HepG2 (cell line): ENCODE measurements around the gene TMEM232. TPM values are rescaled to one million over a fixed set of nuclear protein-coding genes. Genes with fewer than 3 reads are reported as not detected.

Experiments used
- ATAC-seq: fragments of 200-7000 bp; cut with Tn5 transposase; 3 replicates; pipeline ENCODE4 v1.9.1; 2020; ENCODE audit warnings: mild to moderate bottlenecking, moderate library complexity
- BruUV-seq: library from RNA; stranded (reverse); fragments of 400-500 nt; replicated peaks from 2 replicates; lab custom pipeline; 2021; lab: Mats Ljungman, UMichigan
- CTCF ChIA-PET: fragments of 300-600 bp; formaldehyde crosslinking; extraction: SDS; loops from one replicate; lab custom pipeline; 2021; ENCODE audit warnings: low total read pairs, inconsistent platforms, low intra/inter-chr PET ratio; lab: Yijun Ruan, JAX
- POLR2A ChIA-PET: fragments of 350-600 bp; sonication (Branson Sonifier 250); formaldehyde crosslinking; loops from one replicate; lab custom pipeline; 2020; ENCODE audit warnings: antibody characterized with exemption, inconsistent platforms; lab: Yijun Ruan, JAX
- DNase-seq: peaks from one replicate; pipeline ENCODE4 v3.0.0-alpha.2; 2015; ENCODE audit warnings: low spot score
- FAIRE-seq: peaks from 3 replicates; lab custom pipeline; 2011; peaks lifted over from hg19 to GRCh38; lab: Jason Lieb, UNC
- H2AFZ ChIP-seq: one replicate; pipeline ENCODE4 v1.6.1; 2011; ENCODE audit warnings: low read length, inconsistent platforms
- H3K27ac ChIP-seq: fragments of 300-600 bp; 3 replicates; pipeline ENCODE4 v1.8.0; 2011; ENCODE audit warnings: mixed run types, mild to moderate bottlenecking, mixed read lengths, low read length, inconsistent platforms; ENCODE audit not compliant: insufficient read depth; ENCODE audit errors: extremely low read length
- H3K27me3 ChIP-seq, 2 experiments: fragments of 200-600 bp in 1 of 2; 2 replicates in 1 of 2; 3 replicates in 1 of 2; pipeline versions ENCODE4 v1.6.0 to v1.8.0; 2011; ENCODE audit warnings: low read length in 2 of 2, mild to moderate bottlenecking in 2 of 2, moderate library complexity in 2 of 2, inconsistent platforms in 1 of 2; ENCODE audit not compliant: insufficient read depth in 2 of 2, control insufficient read depth in 1 of 2
- H3K36me3 ChIP-seq, 2 experiments: fragments of 200-600 bp in 1 of 2; replicated peaks in 1 of 2; 2 replicates in 1 of 2; 3 replicates in 1 of 2; pipeline versions ENCODE4 v1.5.1 to v1.8.0; 2011; ENCODE audit warnings: low read length in 2 of 2, inconsistent platforms in 1 of 2; ENCODE audit not compliant: insufficient read depth in 2 of 2, control insufficient read depth in 1 of 2
- H3K4me1 ChIP-seq: 2 replicates; pipeline ENCODE4 v1.5.1; 2012; ENCODE audit warnings: low read length, inconsistent platforms; ENCODE audit not compliant: insufficient read depth
- H3K4me2 ChIP-seq: 2 replicates; pipeline ENCODE4 v1.6.0; 2011; ENCODE audit warnings: low read depth, low read length, inconsistent platforms
- H3K4me3 ChIP-seq, 3 experiments: fragments of 200-600 bp in 1 of 3; sonication (generic), shearing (Covaris generic) in 1 of 3; replicated peaks in 1 of 3; 2 replicates each; pipeline ENCODE4 v1.5.1; 2011 to 2016; ENCODE audit warnings: low read length in 3 of 3, inconsistent platforms in 2 of 3, low read depth in 2 of 3, mild to moderate bottlenecking in 2 of 3, control low read depth in 1 of 3, mixed read lengths in 1 of 3; ENCODE audit not compliant: insufficient read depth in 1 of 3
- H3K79me2 ChIP-seq: one replicate; pipeline ENCODE4 v1.6.1; 2011; ENCODE audit warnings: low read length, inconsistent platforms; ENCODE audit not compliant: insufficient read depth
- H3K9ac ChIP-seq: 2 replicates; pipeline ENCODE4 v1.6.0; 2011; ENCODE audit warnings: mild to moderate bottlenecking, low read depth, low read length, inconsistent platforms; ENCODE audit not compliant: insufficient read depth
- H3K9me3 ChIP-seq: 2 replicates; pipeline ENCODE4 v1.5.1; 2012; ENCODE audit warnings: mild to moderate bottlenecking, low read length
- H4K20me1 ChIP-seq: 2 replicates; pipeline ENCODE4 v1.6.0; 2011; ENCODE audit warnings: inconsistent platforms, mild to moderate bottlenecking, low read length, moderate library complexity; ENCODE audit not compliant: insufficient read depth
- ARNT ChIP-seq: fragments of 450-650 bp; IDR thresholded peaks from 2 replicates; pipeline ENCODE4 v1.6.1; 2017
- CCAR2 ChIP-seq: fragments of 200-400 bp; formaldehyde crosslinking; optimal IDR thresholded peaks from 2 replicates; pipeline ENCODE3; 2018; ENCODE audit warnings: low read depth, mild to moderate bottlenecking, low read length, moderate library complexity
- DMAP1 ChIP-seq: IDR thresholded peaks from 2 replicates; pipeline ENCODE4 v1.6.1; 2016
- DNMT1 ChIP-seq: sonication (generic); formaldehyde crosslinking; IDR thresholded peaks from 2 replicates; pipeline ENCODE4 v1.5.1; 2020; ENCODE audit warnings: mild to moderate bottlenecking, missing genetic modification reagents
- HHEX ChIP-seq: IDR thresholded peaks from 2 replicates; pipeline ENCODE4 v1.6.1; 2016; ENCODE audit warnings: control low read depth
- KLF16 ChIP-seq, 2 experiments: sonication (generic) in 1 of 2; formaldehyde crosslinking in 1 of 2; IDR thresholded peaks; 2 replicates each; pipeline versions ENCODE4 v1.6.1 to v1.8.0; 2016 to 2023; ENCODE audit warnings: missing genetic modification reagents in 2 of 2, missing compliant biosample characterization in 1 of 2
- MED13 ChIP-seq: sonication (generic); formaldehyde crosslinking; IDR thresholded peaks from 2 replicates; pipeline ENCODE4 v1.5.0; 2020; ENCODE audit warnings: missing genetic modification reagents
- PAWR ChIP-seq: sonication (generic); formaldehyde crosslinking; IDR thresholded peaks from 2 replicates; pipeline ENCODE4 v1.4.0; 2020; ENCODE audit warnings: missing genetic modification reagents, mild to moderate bottlenecking, borderline replicate concordance
- SETDB1 ChIP-seq: sonication (generic); formaldehyde crosslinking; IDR thresholded peaks from 2 replicates; pipeline ENCODE4 v1.5.1; 2020; ENCODE audit warnings: missing genetic modification reagents, mild to moderate bottlenecking, borderline replicate concordance
- SMAD9 ChIP-seq: sonication (generic); formaldehyde crosslinking; IDR thresholded peaks from 2 replicates; pipeline ENCODE4 v1.5.1; 2020; ENCODE audit warnings: mild to moderate bottlenecking, missing genetic modification reagents
- ZMYM2 ChIP-seq: sonication (generic); formaldehyde crosslinking; IDR thresholded peaks from 2 replicates; pipeline ENCODE4 v1.8.0; 2022; ENCODE audit warnings: mild to moderate bottlenecking, missing genetic modification reagents
- ZNF253 ChIP-seq: sonication (generic); formaldehyde crosslinking; IDR thresholded peaks from 2 replicates; pipeline ENCODE4 v1.8.0; 2022; ENCODE audit warnings: mild to moderate bottlenecking, missing genetic modification reagents, borderline replicate concordance
- ZNF768 ChIP-seq: sonication (generic); formaldehyde crosslinking; IDR thresholded peaks from 2 replicates; pipeline ENCODE4 v1.4.0; 2020; ENCODE audit warnings: missing genetic modification reagents
- WGBS: methylation state at CpG from one replicate; pipeline ENCODE4 v1.1.6; 2017; ENCODE audit warnings: low lambda C conversion rate; 5-methylcytosine and 5-hydroxymethylcytosine counted together
- in situ Hi-C: cut with HindIII; loops from 2 replicates; pipeline ENCODE4 v1.10.0; 2017; ENCODE audit warnings: low pct_unique_long_range_greater_than_20kb; ENCODE audit not compliant: extremely low pct_ligation_motif_present
- intact Hi-C: fragments of 100-400 bp; cut with micrococcal nuclease; formaldehyde crosslinking; loops from one replicate; pipeline ENCODE4 v1.10.0; 2022; ENCODE audit not compliant: unreplicated experiment
- polyA plus RNA-seq, 8 experiments: library from polyadenylated mRNA; depleted of rRNA in 3 of 8; stranded (reverse) in 7 of 8; unstranded in 1 of 8; fragments of >200 nt; fragmentation: Illumina TruSeq in 4 of 8; extraction: Trizol in 4 of 8; gene quantifications; 2 replicates each; pipeline versions ENCODE4 v1.2.1 to v1.2.3, GENCODE V29; 2011 to 2016; ENCODE audit warnings: low read depth in 4 of 8, missing spikeins in 1 of 8, mixed read lengths in 1 of 8; ENCODE audit not compliant: insufficient read depth in 1 of 8
- total RNA-seq, 5 experiments: library from RNA; depleted of rRNA; stranded (reverse); fragments of >200 nt; fragmentation: Illumina TruSeq; extraction: Trizol; gene quantifications; 2 replicates each; pipeline ENCODE4 v1.2.3, GENCODE V29; 2016; ENCODE audit warnings: low read depth in 1 of 5
- TF ChIP-seq, protein P1 (sequence below): sonication (generic); formaldehyde crosslinking; conservative IDR thresholded peaks from 2 replicates; pipeline ENCODE4 v1.8.0; 2022; ENCODE audit warnings: mild to moderate bottlenecking, moderate library complexity, missing genetic modification reagents
- TF ChIP-seq, protein P2 (sequence below): sonication (generic); formaldehyde crosslinking; conservative IDR thresholded peaks from 2 replicates; pipeline ENCODE4 v1.8.0; 2022; ENCODE audit warnings: low read depth, missing genetic modification reagents

TMEM232 gene
- total and polyA plus RNA-seq, 2 of the 13 experiments (the other 11 are each of a cell fraction or from before 2014, with no cell fraction given), result 0.29 to 0.71 TPM

DNA sequence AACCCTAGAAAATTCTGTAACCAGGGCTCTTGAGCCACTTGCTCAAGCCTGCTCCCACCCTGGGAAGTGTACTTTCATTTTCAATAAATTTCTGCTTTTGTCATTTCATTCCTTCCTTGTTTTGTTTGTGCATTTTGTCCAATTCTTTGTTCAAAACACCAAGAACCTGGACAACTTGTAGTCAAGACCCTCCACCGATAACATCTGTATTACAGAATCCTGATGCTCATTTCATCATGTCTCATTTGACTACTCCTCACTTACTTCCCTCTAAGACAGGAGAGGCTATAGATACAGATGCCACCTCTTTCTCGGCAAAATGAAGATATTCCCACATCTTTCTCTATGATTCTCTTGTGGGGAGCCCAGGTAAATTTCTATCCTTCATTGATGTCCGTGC, 183.5 kb downstream of the TMEM232 start:
- intact Hi-C loops (no loop called here), in situ Hi-C loops (no loop called here)
- H3K27me3 ChIP-seq, result no peaks in the 10 kb centered on the region
- no peaks in the 10 kb centered on the region for H3K9me3 ChIP-seq
- DNase-seq (no peak), FAIRE-seq (no peak), ATAC-seq (no peak)
- H3K4me1 ChIP-seq, result no peaks in the 10 kb centered on the region
- no peaks in the 10 kb centered on the region for H3K36me3 ChIP-seq
- ChIA-PET POLR2A (no interaction called here), CTCF (no interaction called here)
- H4K20me1 ChIP-seq, result no peaks in the 10 kb centered on the region
- H3K9ac ChIP-seq, result no peak overlapping the region
- H3K4me3 ChIP-seq, result no peak overlapping the region
- TF ChIP-seq DNMT1 (CRISPR knock-in tag) (no peak), KLF16 (CRISPR knock-in tag; IDR thresholded peaks at IDR 0.05) (no peak), ZMYM2 (CRISPR knock-in tag) (no peak), PAWR (no peak), ARNT (no peak), ZNF768 (CRISPR knock-in tag) (no peak)
- no peak overlapping the region for H3K4me2 ChIP-seq
- no peaks in the 10 kb centered on the region for H3K79me2 ChIP-seq
- 11% methylated on average over 3 of the region's 3 CpGs for WGBS
- BruUV-seq, result no TSS peak
- no peak overlapping the region for H2AFZ ChIP-seq
- H3K27ac ChIP-seq, result no peak overlapping the region

- DNase-seq (no peak), ATAC-seq (no peak), FAIRE-seq (no peak)
- ChIA-PET POLR2A (no interaction called here), CTCF (no interaction called here)
- Histone ChIP-seq H3K9ac (no peak overlapping the region), H2AFZ (no peak overlapping the region), H3K27ac (no peak overlapping the region), H3K27me3 (no peaks in the 10 kb centered on the region), H4K20me1 (no peaks in the 10 kb centered on the region), H3K79me2 (no peaks in the 10 kb centered on the region), H3K9me3 (no peaks in the 10 kb centered on the region), H3K4me1 (no peaks in the 10 kb centered on the region), H3K36me3 (no peaks in the 10 kb centered on the region), H3K4me2 (no peak overlapping the region), H3K4me3 (no peak overlapping the region)
- intact Hi-C loops, result no loop called here
- in situ Hi-C loops, result no loop called here
- BruUV-seq, result no TSS peak
- WGBS, result 14% methylated on average over 6 of the region's 6 CpGs
- no peak for TF ChIP-seq HHEX (CRISPR knock-in tag)
- TF ChIP-seq SMAD9 (CRISPR knock-in tag), result no peak
- no peak for TF ChIP-seq CCAR2
- no peak for TF ChIP-seq ZNF253
- no peak for TF ChIP-seq MED13 (CRISPR knock-in tag)
- TF ChIP-seq, protein P1, sequence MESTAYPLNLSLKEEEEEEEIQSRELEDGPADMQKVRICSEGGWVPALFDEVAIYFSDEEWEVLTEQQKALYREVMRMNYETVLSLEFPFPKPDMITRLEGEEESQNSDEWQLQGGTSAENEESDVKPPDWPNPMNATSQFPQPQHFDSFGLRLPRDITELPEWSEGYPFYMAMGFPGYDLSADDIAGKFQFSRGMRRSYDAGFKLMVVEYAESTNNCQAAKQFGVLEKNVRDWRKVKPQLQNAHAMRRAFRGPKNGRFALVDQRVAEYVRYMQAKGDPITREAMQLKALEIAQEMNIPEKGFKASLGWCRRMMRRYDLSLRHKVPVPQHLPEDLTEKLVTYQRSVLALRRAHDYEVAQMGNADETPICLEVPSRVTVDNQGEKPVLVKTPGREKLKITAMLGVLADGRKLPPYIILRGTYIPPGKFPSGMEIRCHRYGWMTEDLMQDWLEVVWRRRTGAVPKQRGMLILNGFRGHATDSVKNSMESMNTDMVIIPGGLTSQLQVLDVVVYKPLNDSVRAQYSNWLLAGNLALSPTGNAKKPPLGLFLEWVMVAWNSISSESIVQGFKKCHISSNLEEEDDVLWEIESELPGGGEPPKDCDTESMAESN (CRISPR knock-in tag), result no peak
- TF ChIP-seq, protein P2, sequence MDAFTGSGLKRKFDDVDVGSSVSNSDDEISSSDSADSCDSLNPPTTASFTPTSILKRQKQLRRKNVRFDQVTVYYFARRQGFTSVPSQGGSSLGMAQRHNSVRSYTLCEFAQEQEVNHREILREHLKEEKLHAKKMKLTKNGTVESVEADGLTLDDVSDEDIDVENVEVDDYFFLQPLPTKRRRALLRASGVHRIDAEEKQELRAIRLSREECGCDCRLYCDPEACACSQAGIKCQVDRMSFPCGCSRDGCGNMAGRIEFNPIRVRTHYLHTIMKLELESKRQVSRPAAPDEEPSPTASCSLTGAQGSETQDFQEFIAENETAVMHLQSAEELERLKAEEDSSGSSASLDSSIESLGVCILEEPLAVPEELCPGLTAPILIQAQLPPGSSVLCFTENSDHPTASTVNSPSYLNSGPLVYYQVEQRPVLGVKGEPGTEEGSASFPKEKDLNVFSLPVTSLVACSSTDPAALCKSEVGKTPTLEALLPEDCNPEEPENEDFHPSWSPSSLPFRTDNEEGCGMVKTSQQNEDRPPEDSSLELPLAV (CRISPR knock-in tag), result no peak
- TF ChIP-seq SETDB1, result no peak
- TF ChIP-seq DMAP1 (CRISPR knock-in tag), result no peak
Observed at GRCh38 chr5:110536120-110537115, 190.1 kb downstream of the TMEM232 start.
